NCI-H2196 treated with DMSO at 0.1 percent for 48 hours (cell line): ENCODE results near the gene MTFP1.
A peak's percentile ranks its signal among the peaks of the same experiment; 100 is the strongest.
"Not testable (repeated sequence)": the region's sequence is repeated elsewhere in the genome, so short reads cannot be mapped to it uniquely, and the experiment has no call there.

Experiments
- DNase-seq: peaks from one replicate; lab custom pipeline; 2025; ENCODE audit not compliant: unreplicated experiment; lab: John Stamatoyannopoulos, UW

MTFP1 gene

GRCh38 chr22:30425616-30426387 is at the start of gene MTFP1:
Gene MTFP1, plus strand, starts transcription at chr22:30425768. Its CDS starts 112 bp downstream, at chr22:30425880.
- DNase-seq: peak; percentile 3

DNA sequence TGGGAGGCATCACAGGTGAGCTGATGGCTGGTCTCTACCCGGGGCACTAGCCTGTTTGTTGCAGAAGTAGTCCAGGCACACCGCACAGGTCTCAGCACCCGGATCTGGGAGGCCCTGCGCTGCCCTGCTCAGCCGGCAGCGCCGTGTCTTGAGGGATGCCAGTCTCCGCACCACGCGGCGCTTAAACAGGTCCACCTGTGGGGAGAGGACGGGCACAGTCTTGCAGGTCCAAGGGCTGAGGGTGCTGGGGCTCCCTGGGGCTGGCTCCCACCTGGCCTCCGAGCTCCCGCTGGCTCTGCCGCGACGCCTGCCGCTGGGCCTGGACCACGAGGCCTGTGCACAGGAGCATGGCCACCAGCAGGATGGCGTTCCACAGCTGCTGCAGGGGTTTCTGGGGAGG is 45.6 kb upstream of the MTFP1 start:
- DNase-seq: no peak

DNA sequence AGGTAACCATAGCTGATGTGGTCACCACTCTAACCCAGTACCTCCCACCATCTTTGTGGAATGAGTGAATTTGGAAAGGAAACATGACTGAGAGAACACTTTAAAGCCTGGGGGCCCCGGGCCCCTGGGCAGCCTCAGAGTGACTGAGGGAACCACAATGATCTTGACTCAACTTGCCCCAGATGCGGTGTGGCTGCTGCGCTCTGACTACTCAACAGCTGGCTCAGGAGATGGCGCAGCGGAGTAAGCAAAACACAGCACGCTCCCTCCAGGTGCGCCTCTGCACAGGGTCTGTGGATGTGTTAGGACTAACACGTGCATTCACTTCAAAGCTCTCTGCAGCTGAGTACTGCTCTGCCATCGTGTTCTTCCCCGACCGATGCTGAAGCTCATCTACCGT is 44.3 kb upstream of the MTFP1 start:
- DNase-seq: no peak

DNA sequence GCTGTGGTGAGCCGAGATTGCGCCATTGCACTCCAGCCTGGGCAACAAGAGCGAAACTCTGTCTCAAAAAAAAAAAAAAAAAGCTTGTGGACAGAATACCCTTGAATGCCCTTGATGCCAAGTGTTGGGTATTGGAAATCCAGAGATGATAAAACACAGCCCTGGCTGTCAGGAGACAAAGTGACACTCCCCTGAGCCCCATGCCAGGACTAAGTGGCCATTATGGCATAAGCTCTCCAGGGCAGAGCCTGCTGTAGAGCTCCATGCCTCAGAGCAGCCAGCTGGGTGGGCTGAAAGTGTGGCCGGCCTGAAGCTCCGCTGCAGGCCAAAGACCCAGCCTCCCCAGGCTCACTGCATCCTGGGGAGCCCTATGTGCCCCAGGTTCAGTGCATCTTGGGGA is 43.2 kb upstream of the MTFP1 start:
- no peak for DNase-seq

DNA sequence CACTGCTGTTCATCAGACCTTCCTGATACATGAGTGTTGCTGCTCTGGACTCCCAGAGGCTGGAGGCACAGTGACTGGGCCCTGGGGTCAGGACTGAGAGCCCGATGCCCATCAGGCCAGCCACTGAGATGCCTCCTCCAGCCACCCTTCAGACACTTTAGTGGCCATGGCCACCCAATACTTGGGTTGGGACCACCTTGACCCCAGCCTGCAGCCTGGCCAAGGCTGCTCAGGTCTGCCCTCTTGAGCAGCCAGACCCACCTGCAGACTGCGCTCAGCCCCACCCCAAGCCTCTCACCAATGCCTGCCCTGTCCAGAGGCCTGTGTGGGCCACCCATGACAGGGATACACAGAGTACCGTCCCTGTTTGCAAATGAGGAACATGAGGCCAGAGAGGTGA is 42.5 kb upstream of the MTFP1 start:
- DNase-seq: no peak

GRCh38 chr22:30385942-30386341 is 39.6 kb upstream of the MTFP1 start:
- DNase-seq: no peak

DNA sequence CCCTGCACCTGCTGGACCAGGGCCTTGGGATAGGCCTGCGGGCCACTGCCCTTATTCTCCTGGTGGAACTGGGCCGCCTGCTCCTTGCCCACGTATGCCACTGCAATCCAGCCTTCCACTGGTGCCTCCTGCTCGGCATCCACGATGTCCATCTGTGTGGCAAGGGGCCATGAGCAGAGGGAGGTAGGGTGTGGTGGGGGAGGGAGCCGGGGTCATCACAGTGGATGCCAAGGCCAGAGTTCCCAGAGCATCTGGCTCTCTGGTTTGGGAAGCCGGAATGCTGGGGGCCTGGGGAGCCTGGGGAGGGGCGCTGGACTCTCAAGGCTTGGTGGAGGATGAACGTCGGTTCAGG is 39.0 kb upstream of the MTFP1 start:
- no peak for DNase-seq

GRCh38 chr22:30386960-30387827 is 38.4 kb upstream of the MTFP1 start, which contains the start of gene RNF215:
Gene RNF215, minus strand, starts transcription at chr22:30387411. Its CDS starts 98 bp downstream, at chr22:30387313.
- peak; percentile 26 for DNase-seq

GRCh38 chr22:30390974-30391691 is 34.4 kb upstream of the MTFP1 start:
- no peak for DNase-seq

GRCh38 chr22:30392661-30393321 is 32.8 kb upstream of the MTFP1 start:
- DNase-seq: no peak

DNA sequence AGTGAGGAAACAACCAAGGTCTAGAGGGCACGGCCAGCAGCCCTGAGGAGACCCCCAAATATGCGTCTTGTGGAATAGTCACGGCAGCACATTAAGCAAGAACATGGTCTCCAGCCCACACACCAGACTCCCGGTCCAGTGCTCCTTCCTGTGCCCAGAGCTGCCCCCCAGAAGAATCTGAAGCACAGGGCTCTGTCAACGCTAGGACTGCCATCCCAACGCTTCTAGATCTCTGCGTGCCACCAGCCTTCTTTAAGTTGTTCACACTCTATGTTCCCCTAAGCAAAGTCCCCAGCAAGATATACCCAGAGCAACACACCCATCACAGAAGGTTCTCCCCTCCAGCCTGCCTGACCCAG is 32.3 kb upstream of the MTFP1 start:
- no peak for DNase-seq

DNA sequence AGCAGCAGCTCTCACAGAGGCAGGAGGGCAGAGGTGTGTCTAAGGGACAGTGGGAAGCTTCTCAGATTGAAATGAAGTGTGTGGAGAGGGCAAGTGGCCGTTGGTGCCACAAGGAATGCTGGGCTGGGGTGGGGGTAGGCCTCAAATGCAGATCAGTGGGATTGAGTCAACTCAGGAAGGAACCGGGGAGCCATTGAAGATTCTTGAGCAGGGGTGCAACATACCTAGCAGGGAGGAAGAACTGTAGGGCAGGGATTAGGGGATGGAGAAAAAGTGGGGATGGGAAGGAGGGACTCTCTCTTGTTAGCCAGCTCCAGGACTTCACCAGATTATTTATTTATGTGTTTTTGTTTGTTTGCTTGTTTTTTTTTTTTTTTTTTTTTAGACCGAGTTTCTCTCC is 31.7 kb upstream of the MTFP1 start:
- no peak for DNase-seq

- DNase-seq: no peak
Observed at GRCh38 chr22:30396871-30397655, 28.5 kb upstream of the MTFP1 start, which contains the start of gene SEC14L2. Gene SEC14L2, plus strand, starts transcription at chr22:30397018. Its CDS starts 99 bp downstream, at chr22:30397117.

DNA sequence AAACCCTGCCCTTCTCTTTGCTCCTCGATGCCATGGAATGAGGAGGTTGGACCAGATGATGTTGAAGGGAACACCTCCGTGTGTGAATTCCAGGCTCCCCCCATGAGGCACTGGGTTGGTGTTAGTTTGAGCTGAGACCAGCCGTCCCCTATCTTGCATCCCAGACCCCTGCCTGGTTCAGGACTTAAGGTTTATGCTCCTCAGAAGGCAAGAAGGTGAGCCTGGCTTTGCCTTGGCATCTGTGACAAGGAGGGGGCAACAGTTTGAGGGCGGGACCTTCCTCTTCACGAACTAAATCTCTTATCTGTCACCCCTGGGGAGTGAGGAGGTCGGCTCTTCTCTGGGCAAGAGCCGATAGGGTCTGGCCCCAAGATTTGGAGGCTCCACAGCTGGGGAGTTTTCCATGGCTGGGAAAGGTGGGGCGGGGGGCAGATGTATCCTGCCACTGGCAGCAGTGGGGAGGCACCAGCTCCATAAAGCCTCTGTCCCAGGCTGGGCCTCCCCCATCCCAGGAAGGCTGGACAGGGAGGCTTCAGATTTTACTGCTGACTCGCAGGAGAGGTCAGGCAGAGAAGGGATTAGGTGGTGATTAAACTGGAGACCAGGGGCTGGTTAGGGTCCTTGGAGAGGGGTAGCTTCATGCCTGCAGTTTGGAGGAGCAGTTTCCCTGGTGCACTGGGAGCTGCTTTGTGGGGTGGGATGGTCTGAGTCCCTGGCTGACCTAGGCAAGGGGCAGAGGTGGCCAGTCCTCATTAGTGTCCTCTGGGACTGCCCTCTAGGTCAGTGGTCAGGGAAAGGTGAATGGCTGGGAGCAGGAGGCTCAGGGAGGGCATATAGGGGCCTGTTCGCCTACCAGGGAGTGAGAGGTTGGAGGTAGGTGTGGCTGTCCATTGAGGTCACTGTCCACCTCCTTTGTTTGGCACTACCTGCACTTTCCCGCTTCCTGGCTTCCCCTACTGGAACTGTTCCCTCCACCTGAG is 27.6 kb upstream of the MTFP1 start:
- no peak for DNase-seq

DNA sequence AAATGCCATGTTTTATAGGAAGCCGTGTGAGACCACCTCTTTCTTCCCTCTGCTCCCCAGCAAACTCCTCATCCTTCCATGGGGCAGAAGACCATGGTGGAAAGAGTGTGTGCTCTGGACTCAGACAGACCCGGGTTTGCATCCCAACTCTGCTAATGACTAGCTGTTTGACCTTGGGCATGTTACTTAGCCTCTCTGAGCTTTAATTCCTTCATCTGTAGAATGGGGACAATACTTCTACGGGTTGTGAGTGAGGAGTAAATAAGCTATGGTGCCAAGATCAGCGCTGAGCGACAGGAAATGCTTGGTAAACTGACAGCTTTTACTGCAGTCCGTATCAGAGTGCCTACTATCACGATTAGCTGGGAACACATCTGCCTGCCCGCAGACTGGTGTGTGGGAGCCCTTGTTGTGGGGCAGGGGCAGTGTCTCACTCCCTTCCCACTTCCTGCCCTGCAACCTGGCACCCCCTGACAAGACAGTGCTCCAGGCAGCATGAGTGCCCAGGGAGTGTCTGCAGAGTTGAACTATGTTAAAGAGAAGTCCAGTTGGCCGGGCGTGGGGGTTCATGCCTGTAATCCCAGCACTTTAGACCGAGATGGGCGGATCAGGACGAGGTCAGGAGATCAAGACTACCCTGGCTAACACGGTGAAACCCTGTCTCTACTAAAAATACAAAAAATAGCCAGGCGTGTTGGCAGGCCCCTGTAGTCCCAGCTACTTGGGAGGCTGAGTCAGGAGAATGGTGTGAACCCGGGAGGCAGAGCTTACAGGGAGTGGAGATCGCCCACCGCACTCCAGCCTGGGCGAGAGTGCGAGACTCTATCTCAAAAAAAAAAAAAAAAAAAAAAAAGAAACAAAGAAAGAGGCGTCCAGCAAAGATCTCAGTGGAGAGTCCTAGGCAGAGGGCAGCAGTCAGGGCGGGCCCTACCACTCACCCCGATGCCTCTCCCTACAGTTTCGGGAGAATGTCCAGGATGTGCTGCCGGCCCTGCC is 26.6 kb upstream of the MTFP1 start:
- no peak for DNase-seq

DNA sequence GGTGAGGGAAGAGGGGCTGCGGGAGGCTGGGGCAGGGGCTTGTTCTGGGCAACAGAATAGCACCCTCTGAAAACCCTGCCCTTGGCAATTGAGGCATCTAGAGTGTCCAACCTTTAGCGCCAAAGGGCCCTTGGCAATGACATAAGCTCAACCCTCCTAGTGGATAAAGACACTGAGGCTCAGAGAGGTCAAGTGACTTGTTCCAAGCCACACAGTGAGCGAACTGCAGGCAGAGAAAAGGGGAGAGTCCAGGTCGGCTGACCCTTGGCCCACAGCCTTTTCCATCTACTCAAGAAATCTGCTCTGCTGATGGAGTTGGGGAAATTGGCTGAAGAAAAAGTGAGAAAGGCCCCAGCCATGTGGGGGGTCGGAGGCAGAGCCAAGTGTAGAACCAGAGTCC is 25.9 kb upstream of the MTFP1 start:
- no peak for DNase-seq

GRCh38 chr22:30400159-30400558 is 25.4 kb upstream of the MTFP1 start:
- no peak for DNase-seq

GRCh38 chr22:30401024-30401423 is 24.5 kb upstream of the MTFP1 start:
- not testable (repeated sequence) for DNase-seq
